ENCODE results near the gene MMP25. TPM values are rescaled to one million over a fixed set of nuclear protein-coding genes. Genes with fewer than 3 reads are reported as not detected.
"Not testable (repeated sequence)": the region's sequence is repeated elsewhere in the genome, so short reads cannot be mapped to it uniquely, and the experiment has no call there.

The MMP25 gene
- total RNA-seq, 2 experiments from 2014 or later: 2.2 TPM

DNA sequence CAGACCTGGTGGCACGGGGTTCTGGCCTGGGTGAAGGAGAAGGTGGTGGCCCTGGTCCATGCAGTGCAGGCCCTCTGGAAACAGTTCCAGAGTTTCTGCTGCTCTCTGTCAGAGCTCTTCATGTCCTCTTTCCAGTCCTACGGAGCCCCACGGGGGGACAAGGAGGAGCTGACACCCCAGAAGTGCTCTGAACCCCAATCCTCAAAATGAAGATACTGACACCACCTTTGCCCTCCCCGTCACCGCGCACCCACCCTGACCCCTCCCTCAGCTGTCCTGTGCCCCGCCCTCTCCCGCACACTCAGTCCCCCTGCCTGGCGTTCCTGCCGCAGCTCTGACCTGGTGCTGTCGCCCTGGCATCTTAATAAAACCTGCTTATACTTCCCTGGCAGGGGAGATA lies 22.8 kb downstream of the MMP25 start:
- Mint-ChIP-seq H3K36me3 (peaks cover 48% of the 10 kb centered on the region), H3K27ac (peak overlapping the region; percentile 78), H3K4me3 (peak overlapping the region; percentile 40), H3K4me1 (ENCODE audit: low read depth) (peaks cover 71% of the 10 kb centered on the region)
- H3K27me3 Mint-ChIP-seq; H3K9me3 Mint-ChIP-seq; intact Hi-C loops (cut with micrococcal nuclease): not testable (repeated sequence)
- ChIA-PET POLR2A (interaction anchor here (0.8 to 6.1 kb wide), 3 partner anchors 7 to 60 kb away, joined by 3 to 89 read pairs (median 3); no protein-coding TSS in a partner anchor), CTCF (interaction anchor here (0.6 to 0.9 kb wide), 2 partner anchors 21 to 61 kb away, joined by 3 to 4 read pairs; no protein-coding TSS in a partner anchor)
- DNase-seq: peak; percentile 17

DNA sequence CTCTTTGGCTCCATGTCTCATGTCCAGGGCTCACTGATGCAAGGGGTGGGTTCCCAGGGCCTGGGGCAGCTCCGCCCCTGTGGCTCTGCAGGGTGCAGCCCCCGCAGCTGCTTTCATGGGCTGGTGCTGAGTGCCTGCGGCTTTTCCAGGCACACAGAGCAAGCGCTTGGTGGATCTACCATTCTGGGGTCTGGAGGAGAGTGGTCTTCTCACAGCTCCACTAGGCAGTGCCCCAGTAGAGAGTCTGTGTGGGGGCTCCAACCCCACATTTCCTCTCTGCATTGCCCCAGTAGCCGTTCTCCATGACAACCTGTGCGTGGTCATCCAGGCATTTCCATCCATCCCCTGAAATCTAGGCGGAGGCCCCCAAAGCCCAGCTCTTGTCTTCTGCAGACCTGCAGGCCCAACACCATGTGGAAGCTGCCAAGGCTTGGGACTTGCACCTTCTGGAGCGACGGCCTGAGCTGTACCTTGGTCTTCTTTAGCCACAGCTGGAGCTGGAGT lies 24.3 kb downstream of the MMP25 start:
- Mint-ChIP-seq H3K27me3 (peaks cover 1% of the 10 kb centered on the region), H3K4me1 (ENCODE audit: low read depth) (peaks cover 73% of the 10 kb centered on the region), H3K9me3 (no peaks in the 10 kb centered on the region), H3K4me3 (peak overlapping the region; percentile 40), H3K36me3 (peaks cover 46% of the 10 kb centered on the region), H3K27ac (peak overlapping the region; percentile 78)
- intact Hi-C loops (cut with micrococcal nuclease): no loop called here
- CTCF ChIA-PET: interaction anchor here (1.4 to 2.0 kb wide), 3 partner anchors 11 to 59 kb away, joined by 4 to 8 read pairs (median 7); no protein-coding TSS in a partner anchor
- POLR2A ChIA-PET: interaction anchor here (0.8 to 1.5 kb wide), 4 partner anchors 10 to 64 kb away, joined by 3 to 6 read pairs (median 4); partner anchors contain the start of gene ZNF213
- DNase-seq: peak; percentile 54

DNA sequence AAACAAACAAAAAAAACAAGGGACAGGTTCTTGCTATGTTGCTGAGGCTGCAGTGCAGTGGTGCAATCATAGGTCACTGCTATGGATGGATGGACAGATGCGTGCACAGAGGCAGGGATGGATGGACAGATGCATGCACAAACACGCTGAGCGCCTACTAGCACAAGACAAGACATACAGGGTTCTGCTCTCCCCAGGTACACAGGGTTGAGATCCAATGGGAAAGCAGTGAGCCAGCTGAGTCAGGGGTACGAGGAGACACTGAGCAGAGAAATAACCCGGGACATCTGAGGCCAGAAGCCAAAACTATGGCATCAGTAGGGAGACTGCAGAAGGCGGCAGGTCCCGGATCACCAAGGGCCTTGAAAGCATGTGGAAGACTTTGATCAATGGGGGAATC lies 25.3 kb downstream of the MMP25 start:
- peaks cover 36% of the 10 kb centered on the region for H3K36me3 Mint-ChIP-seq
- peak overlapping the region; percentile 36 for H3K4me3 Mint-ChIP-seq
- H3K27ac Mint-ChIP-seq: peak overlapping the region; percentile 78
- peak; percentile 28 for DNase-seq
- peaks cover 81% of the 10 kb centered on the region for H3K4me1 Mint-ChIP-seq (ENCODE audit: low read depth)
- intact Hi-C loops (cut with micrococcal nuclease): no loop called here
- no peaks in the 10 kb centered on the region for H3K9me3 Mint-ChIP-seq
- CTCF ChIA-PET: interaction anchor here (1.4 to 2.0 kb wide), 3 partner anchors 12 to 58 kb away, joined by 4 to 8 read pairs (median 7); no protein-coding TSS in a partner anchor
- H3K27me3 Mint-ChIP-seq: no peaks in the 10 kb centered on the region
- POLR2A ChIA-PET: interaction anchor here (1.4 to 1.5 kb wide), 2 partner anchors 9 to 13 kb away, joined by 5 to 6 read pairs; no protein-coding TSS in a partner anchor

DNA sequence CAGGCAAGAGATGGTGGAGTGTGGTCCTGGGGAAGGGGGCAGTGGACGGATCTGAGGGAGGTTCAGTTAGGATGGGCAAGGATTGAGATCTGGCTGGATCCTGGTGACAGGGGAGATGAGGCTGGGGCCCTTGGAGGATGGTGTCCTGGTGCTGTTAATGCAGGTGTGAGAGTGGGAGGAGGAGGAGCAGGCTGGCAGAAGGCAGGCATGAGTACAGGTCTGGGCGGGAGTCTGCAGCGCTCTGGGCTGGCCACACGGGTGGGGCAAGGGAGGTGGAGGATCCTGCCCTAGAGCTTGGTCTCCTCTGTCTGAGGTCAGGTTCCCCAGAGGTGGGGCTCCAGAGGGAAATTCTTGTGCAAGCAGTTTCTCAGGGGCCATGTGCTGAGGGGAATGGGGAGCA lies 25.8 kb downstream of the MMP25 start:
- peak overlapping the region; percentile 36 for H3K4me3 Mint-ChIP-seq

DNA sequence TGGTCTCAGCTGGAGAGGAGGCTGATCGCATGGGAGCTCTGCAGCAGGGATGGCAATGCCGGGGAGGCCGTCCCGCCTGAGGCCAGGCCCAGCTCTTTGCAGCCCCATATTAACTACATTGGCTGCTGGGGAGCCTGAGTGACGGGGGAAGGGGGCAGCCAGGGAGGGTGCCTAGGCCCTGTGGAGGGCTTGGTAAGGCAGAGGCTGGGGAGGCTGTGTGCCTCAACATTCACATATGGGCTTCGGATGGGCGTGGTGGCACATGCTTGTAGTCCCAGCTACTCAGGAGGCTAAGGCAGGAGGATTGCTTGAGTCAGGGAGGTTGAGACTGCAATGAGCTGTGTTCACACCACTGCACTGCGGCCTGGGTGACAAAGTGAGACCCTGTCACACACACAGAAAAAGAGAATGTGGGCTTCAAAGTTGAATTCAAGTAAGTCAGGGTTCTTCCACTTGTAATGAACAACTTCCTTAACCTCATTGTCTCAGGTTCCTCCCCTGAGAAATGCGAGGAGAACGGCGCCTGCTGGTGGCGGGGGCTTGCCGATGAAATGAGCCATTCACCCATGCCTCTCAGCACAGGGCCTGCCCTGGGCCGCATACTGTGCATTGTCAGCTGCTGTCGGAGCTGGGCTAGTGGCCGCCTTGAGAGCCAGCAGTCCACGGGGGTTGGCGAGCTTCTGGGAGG lies 26.4 kb downstream of the MMP25 start:
- CTCF ChIA-PET; H3K27me3 Mint-ChIP-seq; POLR2A ChIA-PET; H3K9me3 Mint-ChIP-seq; intact Hi-C loops (cut with micrococcal nuclease): not testable (repeated sequence)
- Mint-ChIP-seq H3K36me3 (peaks cover 28% of the 10 kb centered on the region), H3K4me1 (ENCODE audit: low read depth) (peaks cover 87% of the 10 kb centered on the region), H3K27ac (peak overlapping the region; percentile 99), H3K4me3 (peak overlapping the region; percentile 78)
- DNase-seq: peak; percentile 87

More for the DNA sequence above, 25.8 kb downstream of the MMP25 start:
- POLR2A ChIA-PET; CTCF ChIA-PET; intact Hi-C loops (cut with micrococcal nuclease); H3K9me3 Mint-ChIP-seq; H3K27me3 Mint-ChIP-seq: not testable (repeated sequence)
- H3K36me3 Mint-ChIP-seq: peaks cover 32% of the 10 kb centered on the region
- H3K4me1 Mint-ChIP-seq (ENCODE audit: low read depth): peaks cover 85% of the 10 kb centered on the region
- peak; percentile 61 for DNase-seq
- H3K27ac Mint-ChIP-seq: peak overlapping the region; percentile 78

DNA sequence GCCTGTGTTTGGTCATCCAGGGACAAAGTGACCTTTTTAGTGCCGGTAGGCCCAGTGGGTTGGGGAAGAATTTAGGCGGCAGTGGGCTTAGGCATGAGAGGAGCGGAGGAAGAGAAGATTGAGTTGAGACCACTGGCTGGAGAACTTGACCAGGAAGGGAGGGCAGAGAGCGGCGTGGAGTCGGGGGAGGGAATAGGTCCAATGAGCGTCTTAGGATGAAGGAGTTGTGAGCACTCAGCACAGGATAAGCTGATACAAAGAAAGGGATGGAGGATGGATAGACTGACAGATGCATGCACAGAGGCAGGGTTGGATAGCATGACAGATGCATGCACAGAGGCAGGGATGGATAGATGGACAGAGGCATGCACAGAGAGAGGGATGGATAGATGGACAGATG lies 27.1 kb downstream of the MMP25 start:
- Mint-ChIP-seq H3K27ac (peak overlapping the region; percentile 99), H3K4me3 (peak overlapping the region; percentile 78), H3K36me3 (peaks cover 26% of the 10 kb centered on the region), H3K27me3 (no peaks in the 10 kb centered on the region), H3K9me3 (peaks cover 4% of the 10 kb centered on the region), H3K4me1 (ENCODE audit: low read depth) (peaks cover 90% of the 10 kb centered on the region)
- ChIA-PET POLR2A (no interaction called here), CTCF (no interaction called here)
- DNase-seq: peak; percentile 20
- intact Hi-C loops (cut with micrococcal nuclease): no loop called here

DNA sequence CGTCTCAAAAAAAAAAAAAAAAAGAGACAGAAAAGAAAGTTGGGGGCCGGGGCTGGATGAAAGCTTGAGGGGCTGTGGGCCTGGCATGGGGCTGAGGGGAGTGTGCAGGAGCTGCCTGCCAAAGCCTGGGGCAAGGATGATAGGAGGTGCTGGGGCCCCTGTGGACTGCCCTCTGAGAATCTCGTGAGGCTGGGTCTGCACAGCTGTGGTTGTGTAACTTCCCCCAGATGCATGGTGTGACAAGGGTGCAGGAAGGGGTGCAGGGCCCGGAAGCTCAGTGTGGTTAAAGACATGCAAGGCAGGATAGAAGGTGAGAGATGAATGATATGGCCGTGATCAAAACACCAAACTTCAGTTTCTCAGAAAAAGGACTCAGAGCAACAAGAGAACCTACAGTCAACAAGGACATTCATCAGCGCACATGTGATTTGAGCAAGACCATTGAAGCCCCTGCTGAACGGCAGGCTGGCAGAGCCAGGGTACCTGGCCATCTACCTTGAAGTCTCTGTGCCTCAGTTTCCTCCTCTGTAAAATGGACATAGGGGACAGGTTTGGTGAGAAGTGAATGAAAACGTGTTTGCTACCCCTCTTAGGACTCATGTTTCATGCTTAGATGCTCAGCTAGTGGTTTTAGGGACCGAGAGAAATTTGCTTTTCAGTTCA lies 28.6 kb downstream of the MMP25 start:
- Mint-ChIP-seq H3K27me3 (no peaks in the 10 kb centered on the region), H3K36me3 (peaks cover 24% of the 10 kb centered on the region), H3K9me3 (peaks cover 13% of the 10 kb centered on the region), H3K4me3 (peak overlapping the region; percentile 78), H3K4me1 (ENCODE audit: low read depth) (peaks cover 89% of the 10 kb centered on the region), H3K27ac (peak overlapping the region; percentile 99)
- intact Hi-C loops (cut with micrococcal nuclease): loop anchor here (1.0 to 2.0 kb wide), 3 partner anchors 10 to 19 kb away; partner anchors contain the start of gene IL32
- POLR2A ChIA-PET: interaction anchor here (0.9 to 4.7 kb wide), 10 partner anchors 9 to 84 kb away, joined by 3 to 89 read pairs (median 6); partner anchors contain the start of genes IL32 and ZNF213
- CTCF ChIA-PET: interaction anchor here (1.1 to 5.5 kb wide), 10 partner anchors 9 to 54 kb away, joined by 3 to 31 read pairs (median 4); partner anchors contain the start of gene IL32
- DNase-seq: peak; percentile 94

DNA sequence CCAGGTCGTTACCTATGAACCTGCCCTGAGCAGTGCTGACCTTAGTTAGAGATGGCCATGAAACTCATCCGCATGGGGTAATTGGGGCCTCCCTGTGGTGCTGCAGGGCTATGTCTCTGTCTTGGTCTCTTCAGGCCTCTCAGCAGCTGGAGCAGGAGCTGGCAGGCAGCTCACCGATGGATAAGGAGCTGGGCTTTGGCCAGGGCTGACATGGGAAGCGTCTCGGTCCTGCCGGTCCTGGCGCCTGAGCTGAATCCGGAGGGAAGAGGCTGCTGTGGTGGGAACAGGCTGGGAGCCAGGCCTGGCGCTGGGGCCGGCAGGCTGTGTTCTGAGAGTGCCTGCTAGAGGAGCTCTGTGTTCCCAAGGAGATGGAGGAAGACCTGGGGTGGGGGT lies 29.2 kb downstream of the MMP25 start:
- Mint-ChIP-seq H3K4me3 (peak overlapping the region; percentile 78), H3K27ac (peak overlapping the region; percentile 99), H3K4me1 (ENCODE audit: low read depth) (peaks cover 87% of the 10 kb centered on the region), H3K27me3 (no peaks in the 10 kb centered on the region), H3K36me3 (peaks cover 21% of the 10 kb centered on the region), H3K9me3 (peaks cover 18% of the 10 kb centered on the region)
- intact Hi-C loops (cut with micrococcal nuclease): loop anchor here (1.0 to 2.0 kb wide), 3 partner anchors 10 to 19 kb away; partner anchors contain the start of gene IL32
- DNase-seq: peak; percentile 46
- ChIA-PET POLR2A (interaction anchor here (0.7 to 4.7 kb wide), 9 partner anchors 9 to 84 kb away, joined by 3 to 89 read pairs (median 6); partner anchors contain the start of genes IL32 and ZNF213), CTCF (interaction anchor here (1.0 to 5.5 kb wide), 11 partner anchors 9 to 54 kb away, joined by 3 to 38 read pairs (median 4); partner anchors contain the start of gene IL32)

DNA sequence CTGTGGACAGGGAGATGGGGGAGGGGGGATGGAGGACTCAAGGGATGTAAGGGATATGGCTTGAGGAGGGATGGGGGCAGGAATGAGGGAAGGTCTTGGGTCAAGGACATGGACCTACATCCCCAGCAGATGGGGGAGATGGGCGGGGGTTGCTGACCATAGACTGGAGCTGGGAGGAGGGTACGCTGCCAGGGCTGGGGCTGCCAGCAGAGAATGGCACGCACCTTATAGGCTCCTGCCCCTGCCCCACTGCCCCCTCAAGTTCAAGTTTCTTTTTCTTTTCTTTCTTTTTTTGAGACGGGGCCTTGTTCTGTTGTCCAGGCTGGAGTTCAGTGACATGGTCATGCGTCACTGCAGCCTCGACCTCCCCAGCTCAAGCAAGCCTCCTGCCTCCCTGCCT lies 29.6 kb downstream of the MMP25 start:
- DNase-seq: peak; percentile 18
- not testable (repeated sequence) for H3K27me3 Mint-ChIP-seq
- POLR2A ChIA-PET: interaction anchor here (0.7 to 4.7 kb wide), 7 partner anchors 10 to 83 kb away, joined by 3 to 89 read pairs (median 6); partner anchors contain the start of gene IL32
- intact Hi-C loops (cut with micrococcal nuclease): loop anchor here (1.0 to 2.0 kb wide), 3 partner anchors 11 to 18 kb away; partner anchors contain the start of gene IL32
- CTCF ChIA-PET: interaction anchor here (1.0 to 5.5 kb wide), 7 partner anchors 10 to 57 kb away, joined by 3 to 38 read pairs (median 5); no protein-coding TSS in a partner anchor
- peak overlapping the region; percentile 78 for H3K4me3 Mint-ChIP-seq
- peaks cover 25% of the 10 kb centered on the region for H3K36me3 Mint-ChIP-seq
- peaks cover 88% of the 10 kb centered on the region for H3K4me1 Mint-ChIP-seq (ENCODE audit: low read depth)
- H3K9me3 Mint-ChIP-seq: peaks cover 22% of the 10 kb centered on the region
- peak overlapping the region; percentile 99 for H3K27ac Mint-ChIP-seq

DNA sequence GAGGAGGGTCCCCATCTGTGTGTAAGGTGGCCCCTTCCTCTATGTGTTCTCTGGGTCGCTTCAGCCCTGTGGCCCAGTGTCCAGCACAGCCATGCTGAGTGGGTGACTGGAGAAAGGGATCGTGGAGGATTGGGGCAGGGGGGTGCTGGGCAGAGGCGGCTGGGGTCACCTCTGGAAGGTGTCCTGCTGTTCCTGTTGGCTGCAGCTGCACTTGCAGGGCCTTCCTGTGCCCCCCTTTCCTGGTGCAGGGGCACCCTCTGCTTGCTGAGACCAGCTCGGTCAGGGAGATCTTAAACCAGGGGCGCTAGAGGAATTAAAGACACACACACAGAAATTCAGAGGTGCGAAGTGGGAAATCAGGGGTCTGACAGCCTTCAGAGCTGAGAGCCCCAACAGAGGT lies 30.2 kb downstream of the MMP25 start:
- H3K4me3 Mint-ChIP-seq: peak overlapping the region; percentile 78

DNA sequence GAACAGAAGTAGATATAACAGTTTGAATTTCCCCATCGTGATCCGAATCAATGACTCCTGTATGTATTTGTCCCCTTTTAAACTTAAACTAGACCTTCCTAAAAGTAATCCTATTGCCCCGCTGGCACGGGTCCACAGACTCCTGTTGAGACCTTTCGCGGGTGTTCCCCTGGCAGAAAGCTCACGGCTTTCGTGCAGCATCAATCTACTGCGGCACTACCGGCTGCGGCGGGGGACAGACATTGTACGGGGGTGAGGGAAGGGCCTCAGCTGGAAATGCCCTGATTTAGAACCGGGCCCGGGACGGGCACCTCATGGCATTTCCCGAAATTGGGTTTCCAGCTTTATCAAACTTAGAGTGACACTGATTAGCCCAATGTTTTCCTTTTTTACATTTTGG lies 33.7 kb downstream of the MMP25 start:
- Mint-ChIP-seq H3K4me3 (no peak overlapping the region), H3K27ac (peak overlapping the region; percentile 81), H3K9me3 (peaks cover 26% of the 10 kb centered on the region), H3K27me3 (no peaks in the 10 kb centered on the region), H3K4me1 (ENCODE audit: low read depth) (peaks cover 75% of the 10 kb centered on the region), H3K36me3 (peaks cover 31% of the 10 kb centered on the region)
- ChIA-PET CTCF (interaction anchor here (0.7 to 2.1 kb wide), 3 partner anchors 16 to 49 kb away, joined by 3 to 8 read pairs (median 5); no protein-coding TSS in a partner anchor), POLR2A (interaction anchor here (0.7 kb wide), 1 partner anchor 21 kb away, joined by 4 read pairs; no protein-coding TSS in a partner anchor)
- intact Hi-C loops (cut with micrococcal nuclease): no loop called here
- no peak for DNase-seq

More for the DNA sequence above, 30.2 kb downstream of the MMP25 start:
- H3K27ac Mint-ChIP-seq: peak overlapping the region; percentile 99
- H3K36me3 Mint-ChIP-seq: peaks cover 30% of the 10 kb centered on the region
- CTCF ChIA-PET: interaction anchor here (1.0 to 5.5 kb wide), 10 partner anchors 10 to 74 kb away, joined by 3 to 38 read pairs (median 6); partner anchors contain the start of gene ZNF213
- H3K4me1 Mint-ChIP-seq (ENCODE audit: low read depth): peaks cover 87% of the 10 kb centered on the region
- no peaks in the 10 kb centered on the region for H3K27me3 Mint-ChIP-seq
- H3K9me3 Mint-ChIP-seq: peaks cover 26% of the 10 kb centered on the region
- intact Hi-C loops (cut with micrococcal nuclease): no loop called here
- POLR2A ChIA-PET: interaction anchor here (0.7 to 4.7 kb wide), 6 partner anchors 10 to 29 kb away, joined by 3 to 89 read pairs (median 6); partner anchors contain the start of gene IL32
- peak; percentile 28 for DNase-seq
